GM19455 (cell line): ENCODE results near the gene MYH14.

Experiments used
- ATAC-seq: cut with Tn5 transposase; IDR thresholded peaks from one replicate; pipeline ENCODE4 v1.9.1; 2021; ENCODE audit not compliant: unreplicated experiment

Gene MYH14

GRCh38 chr19:50255115-50255514 is 51.7 kb downstream of the MYH14 start:
- no peak for ATAC-seq

- ATAC-seq, result no peak
Measured at GRCh38 chr19:50257141-50257540, 53.7 kb downstream of the MYH14 start.

- no peak for ATAC-seq
Measured at GRCh38 chr19:50258918-50259372, 55.5 kb downstream of the MYH14 start.

GRCh38 chr19:50261446-50261970 is 58.1 kb downstream of the MYH14 start:
- no peak for ATAC-seq

- no peak for ATAC-seq
Measured at GRCh38 chr19:50263176-50263575, 59.8 kb downstream of the MYH14 start.

- ATAC-seq, result no peak
Measured at GRCh38 chr19:50264483-50265186, 61.2 kb downstream of the MYH14 start.

- no peak for ATAC-seq
Measured at GRCh38 chr19:50266041-50266440, 62.6 kb downstream of the MYH14 start.

- no peak for ATAC-seq
Measured at GRCh38 chr19:50266896-50267295, 63.5 kb downstream of the MYH14 start.

GRCh38 chr19:50268041-50268440 is 64.6 kb downstream of the MYH14 start:
- no peak for ATAC-seq

- no peak for ATAC-seq
Measured at GRCh38 chr19:50268501-50268900, 65.1 kb downstream of the MYH14 start.

- ATAC-seq, result no peak
Measured at GRCh38 chr19:50269653-50270052, 66.2 kb downstream of the MYH14 start.

- no peak for ATAC-seq
Measured at GRCh38 chr19:50272263-50272897, 69.0 kb downstream of the MYH14 start.

- no peak for ATAC-seq
Measured at GRCh38 chr19:50273821-50274220, 70.4 kb downstream of the MYH14 start.

GRCh38 chr19:50275577-50276368 is 72.4 kb downstream of the MYH14 start:
- ATAC-seq, result no peak

- ATAC-seq, result no peak
Measured at GRCh38 chr19:50276370-50277063, 73.1 kb downstream of the MYH14 start.

- ATAC-seq, result no peak
Measured at GRCh38 chr19:50277966-50278580, 74.7 kb downstream of the MYH14 start.

- no peak for ATAC-seq
Measured at GRCh38 chr19:50280074-50280473, 76.7 kb downstream of the MYH14 start.

GRCh38 chr19:50280983-50281382 is 77.6 kb downstream of the MYH14 start:
- ATAC-seq, result no peak

GRCh38 chr19:50281491-50281890 is 78.1 kb downstream of the MYH14 start:
- ATAC-seq, result no peak

- ATAC-seq, result no peak
Measured at GRCh38 chr19:50285833-50286232, 82.4 kb downstream of the MYH14 start.

- no peak for ATAC-seq
Measured at GRCh38 chr19:50286443-50286842, 83.0 kb downstream of the MYH14 start.
